Effector CD4-positive, alpha-beta T cell (primary cell): ENCODE results near the gene SPATS2.
"Not testable (repeated sequence)": the region's sequence is repeated elsewhere in the genome, so short reads cannot be mapped to it uniquely, and the experiment has no call there.

Source experiments
- DNase-seq: peaks from one replicate; pipeline ENCODE4 v3.0.0-alpha.2; 2020
- total RNA-seq: gene quantifications from one replicate; lab custom pipeline; 2026; lab: John Stamatoyannopoulos, UW

The SPATS2 gene
- 7.1 reads per million, percentile 26 among the genes with 10 or more reads in this experiment for total RNA-seq

- no peak for DNase-seq
Observed at GRCh38 chr12:49367381-49368239, at the start of gene SPATS2. SPATS2 (plus strand) TSS chr12:49367462; CDS start chr12:49461013, 93,551 bp downstream.

GRCh38 chr12:49320411-49321103, 46.7 kb upstream of the SPATS2 start:
- DNase-seq: not testable (repeated sequence)

GRCh38 chr12:49322367-49322707, 44.9 kb upstream of the SPATS2 start:
- DNase-seq: no peak

- peak; percentile 96 for DNase-seq
Observed at GRCh38 chr12:49322708-49323523, 44.3 kb upstream of the SPATS2 start, which contains the start of gene TROAP. TROAP (plus strand) TSS chr12:49323255; CDS start chr12:49323609, 354 bp downstream.

GRCh38 chr12:49323524-49324097, 43.7 kb upstream of the SPATS2 start:
- no peak for DNase-seq

GRCh38 chr12:49325606-49326005, 41.7 kb upstream of the SPATS2 start:
- DNase-seq: no peak

GRCh38 chr12:49327368-49327767, 39.9 kb upstream of the SPATS2 start:
- no peak for DNase-seq

- no peak for DNase-seq
Observed at GRCh38 chr12:49327887-49328286, 39.4 kb upstream of the SPATS2 start.

- no peak for DNase-seq
Observed at GRCh38 chr12:49328816-49329215, 38.4 kb upstream of the SPATS2 start.

GRCh38 chr12:49330032-49330619, 37.1 kb upstream of the SPATS2 start:
- no peak for DNase-seq

GRCh38 chr12:49330631-49331379, 36.5 kb upstream of the SPATS2 start:
- no peak for DNase-seq

- DNase-seq: no peak
Observed at GRCh38 chr12:49331380-49332222, 35.7 kb upstream of the SPATS2 start.

- no peak for DNase-seq
Observed at GRCh38 chr12:49332441-49332861, 34.8 kb upstream of the SPATS2 start.

GRCh38 chr12:49332891-49333371, 34.3 kb upstream of the SPATS2 start:
- DNase-seq: no peak

GRCh38 chr12:49333778-49334177, 33.5 kb upstream of the SPATS2 start:
- not testable (repeated sequence) for DNase-seq

GRCh38 chr12:49334226-49334625, 33.0 kb upstream of the SPATS2 start:
- DNase-seq: no peak

GRCh38 chr12:49334681-49335080, 32.6 kb upstream of the SPATS2 start:
- no peak for DNase-seq

- DNase-seq: no peak
Observed at GRCh38 chr12:49335118-49335954, 31.9 kb upstream of the SPATS2 start.

- DNase-seq: no peak
Observed at GRCh38 chr12:49335955-49336644, 31.2 kb upstream of the SPATS2 start.
